K562 (cell line): ENCODE results near the gene HBG1. TPM values are rescaled to one million over a fixed set of nuclear protein-coding genes. Genes with fewer than 3 reads are reported as not detected.

Experiments used
- BRD4 ChIP-seq: fragments of 200-600 bp; sonication (generic); IDR thresholded peaks from 2 replicates; pipeline ENCODE4 v1.6.1; 2017; ENCODE audit warnings: inconsistent platforms
- CBFB ChIP-seq: sonication (generic); formaldehyde crosslinking; IDR thresholded peaks from 2 replicates; pipeline ENCODE4 v1.4.0; 2020; ENCODE audit warnings: mild to moderate bottlenecking, missing genetic modification reagents
- CEBPZ ChIP-seq: fragments of 150-350 bp; IDR thresholded peaks from 2 replicates; pipeline ENCODE4 v1.6.1; 2014; ENCODE audit warnings: low read depth, mild to moderate bottlenecking, low read length, borderline replicate concordance
- DDX20 ChIP-seq: fragments of 450-650 bp; IDR thresholded peaks from 2 replicates; pipeline ENCODE4 v1.6.1; 2016; ENCODE audit warnings: missing genetic modification characterization, low read depth, mild to moderate bottlenecking, missing compliant biosample characterization, moderate library complexity
- ELF4 ChIP-seq: fragments of 450-650 bp; formaldehyde crosslinking; IDR thresholded peaks from 2 replicates; pipeline ENCODE4 v1.4.0; 2022; ENCODE audit warnings: missing genetic modification characterization
- HMGXB4 ChIP-seq: sonication (generic); formaldehyde crosslinking; IDR thresholded peaks from 2 replicates; pipeline ENCODE4 v1.8.1; 2023; ENCODE audit warnings: mild to moderate bottlenecking, missing genetic modification reagents
- KAT8 ChIP-seq: fragments of 450-650 bp; IDR thresholded peaks from 2 replicates; pipeline ENCODE4 v1.6.1; 2016; ENCODE audit warnings: low read depth, mild to moderate bottlenecking
- KLF6 ChIP-seq: fragments of 250-450 bp; sonication (Bioruptor Pico); IDR thresholded peaks from 2 replicates; pipeline ENCODE4 v1.4.0; 2020; ENCODE audit warnings: mild to moderate bottlenecking, moderate library complexity, borderline replicate concordance
- MCM7 ChIP-seq, 2 experiments: fragments of 450-650 bp; IDR thresholded peaks; 2 replicates each; pipeline ENCODE4 v1.6.1; 2016 to 2018
- MLLT1 ChIP-seq, 2 experiments: fragments of 450-650 bp; IDR thresholded peaks; 2 replicates each; pipeline ENCODE4 v1.6.1; 2016
- NCOA4 ChIP-seq: fragments of 450-650 bp; IDR thresholded peaks from 2 replicates; pipeline ENCODE4 v1.6.1; 2018; ENCODE audit warnings: mild to moderate bottlenecking; ENCODE audit not compliant: partially characterized antibody
- PBX2 ChIP-seq, 2 experiments: IDR thresholded peaks in 1 of 2; conservative IDR thresholded peaks in 1 of 2; 2 replicates each; pipeline ENCODE4 v1.6.1; 2016; ENCODE audit warnings: low read depth in 2 of 2, mild to moderate bottlenecking in 1 of 2, missing compliant biosample characterization in 1 of 2, missing genetic modification characterization in 1 of 2, moderate library complexity in 1 of 2
- PHB2 ChIP-seq: fragments of 450-650 bp; IDR thresholded peaks from 2 replicates; pipeline ENCODE4 v1.6.1; 2017; ENCODE audit warnings: low read depth
- POLR2AphosphoS2 ChIP-seq: IDR thresholded peaks from 2 replicates; pipeline ENCODE4 v1.6.1; 2012; ENCODE audit warnings: low read length, improper control_type of control experiment
- SRSF1 ChIP-seq: fragments of 200-400 bp; formaldehyde crosslinking; IDR thresholded peaks from 2 replicates; pipeline ENCODE4 v1.6.1; 2017; ENCODE audit warnings: mild to moderate bottlenecking, low read depth, low read length, moderate library complexity
- SRSF9 ChIP-seq: fragments of 200-400 bp; formaldehyde crosslinking; IDR thresholded peaks from 2 replicates; pipeline ENCODE4 v1.6.1; 2017; ENCODE audit warnings: low read depth, low read length, borderline replicate concordance
- ZNF124 ChIP-seq: sonication (generic); formaldehyde crosslinking; IDR thresholded peaks from 2 replicates; pipeline ENCODE4 v1.8.1; 2022; ENCODE audit warnings: missing genetic modification reagents
- ZNF644 ChIP-seq: fragments of 200-800 bp; sonication (Bioruptor generic); IDR thresholded peaks from 2 replicates; pipeline ENCODE4 v1.6.1; 2016; ENCODE audit warnings: low read depth, missing genetic modification characterization, missing compliant biosample characterization
- ZNF75A ChIP-seq: fragments of 450-650 bp; formaldehyde crosslinking; IDR thresholded peaks from 2 replicates; pipeline ENCODE4 v1.4.0; 2020; ENCODE audit warnings: mild to moderate bottlenecking
- ZNF79 ChIP-seq: fragments of 250-450 bp; sonication (Bioruptor Pico); IDR thresholded peaks from 2 replicates; pipeline ENCODE4 v1.4.0; 2020; ENCODE audit warnings: low read depth, mild to moderate bottlenecking, moderate library complexity
- polyA plus RNA-seq, 8 experiments: library from polyadenylated mRNA; depleted of rRNA in 4 of 8; stranded (reverse) in 5 of 8; unstranded in 3 of 8; fragments of >200 nt; fragmentation: Nextera tagmentation in 2 of 8; fragmentation: Illumina TruSeq in 1 of 8; extraction: Ambion mirVana in 2 of 8; extraction: Trizol in 1 of 8; gene quantifications; 2 replicates each; pipeline versions ENCODE4 v1.2.1 to v1.2.3, GENCODE V29; 2011 to 2014; ENCODE audit warnings: inconsistent platforms in 1 of 8, missing spikeins in 1 of 8
- total RNA-seq, 7 experiments: library from RNA; depleted of rRNA in 6 of 7; stranded (reverse); fragments of >200 nt in 6 of 7; fragmentation: Illumina TruSeq in 2 of 7; extraction: Trizol in 2 of 7; gene quantifications; 2 replicates each; pipeline versions ENCODE4 v1.2.1 to v1.2.3, GENCODE V29; 2011 to 2021; ENCODE audit warnings: low replicate concordance in 1 of 7

HBG1 gene
- total and polyA plus RNA-seq, 9 of the 15 experiments (the other 6 are each of a cell fraction or from before 2014, with no cell fraction given), result 1,066 to 16,338 (median 4,898) TPM

GRCh38 chr11:5288906-5289550, 39.4 kb upstream of the HBG1 start (continued):
- no peak for TF ChIP-seq HMGXB4
- TF ChIP-seq KAT8, result no peak
- TF ChIP-seq KLF6, result no peak
- no peak for TF ChIP-seq MCM7 (IDR thresholded peaks at IDR 0.05)
- TF ChIP-seq NCOA4, result no peak
- TF ChIP-seq CEBPZ, result no peak
- TF ChIP-seq ZNF79, result no peak
- peak; percentile 46 to 76; a peak in 2 of 4 replicates for TF ChIP-seq MLLT1 (IDR thresholded peaks at IDR 0.05)
- TF ChIP-seq PHB2, result no peak
- no peak for TF ChIP-seq SRSF1
- no peak for TF ChIP-seq BRD4
- no peak for TF ChIP-seq ELF4 (CRISPR knock-in tag)
- no peak for TF ChIP-seq CBFB (CRISPR knock-in tag)
- TF ChIP-seq PBX2 (CRISPR knock-in tag; IDR thresholded peaks at IDR 0.05; ENCODE audit: low read depth), result no peak
- no peak for TF ChIP-seq PBX2 (tag; conservative IDR thresholded peaks at IDR 0.05; ENCODE audit: low read depth)
- TF ChIP-seq ZNF75A, result no peak
- TF ChIP-seq ZNF124 (CRISPR knock-in tag), result no peak
- TF ChIP-seq ZNF644 (tag), result no peak
- no peak for TF ChIP-seq DDX20 (tag)
- no peak for TF ChIP-seq SRSF9
- TF ChIP-seq POLR2AphosphoS2, result no peak
